Hematopoietic multipotent progenitor cell treated with erythropoietin and hydrocortisone succinate and interleukin-3 and kit ligand, for 6 days (in vitro differentiated cells): Measurements from ENCODE around the gene RIPOR3.
"Not testable (repeated sequence)": the region's sequence is repeated elsewhere in the genome, so short reads cannot be mapped to it uniquely, and the experiment has no call there.

Experiments
- DNase-seq: peaks from one replicate; pipeline ENCODE4 v3.0.0-alpha.2; 2015

RIPOR3 gene

GRCh38 chr20:50658804-50659380 is 32.5 kb downstream of the RIPOR3 start:
- DNase-seq = no peak

GRCh38 chr20:50655311-50655880 is 35.9 kb downstream of the RIPOR3 start:
- no peak for DNase-seq

GRCh38 chr20:50654904-50655303 is 36.4 kb downstream of the RIPOR3 start:
- DNase-seq = no peak

- DNase-seq = no peak
These were observed 38.5 kb downstream of the RIPOR3 start for GRCh38 chr20:50652702-50653294.

- DNase-seq = no peak
These were observed 39.7 kb downstream of the RIPOR3 start for GRCh38 chr20:50651676-50652075.

- no peak for DNase-seq
These were observed 41.8 kb downstream of the RIPOR3 start for GRCh38 chr20:50649590-50649989.

GRCh38 chr20:50648651-50649050 is 42.7 kb downstream of the RIPOR3 start:
- DNase-seq = no peak

GRCh38 chr20:50646483-50646996 is 44.8 kb downstream of the RIPOR3 start:
- DNase-seq = no peak

GRCh38 chr20:50645253-50646068 is 45.9 kb downstream of the RIPOR3 start:
- no peak for DNase-seq

- no peak for DNase-seq
These were observed 49.0 kb downstream of the RIPOR3 start for GRCh38 chr20:50642288-50642803.

GRCh38 chr20:50641625-50642287 is 49.6 kb downstream of the RIPOR3 start:
- DNase-seq = not testable (repeated sequence)

- DNase-seq = not testable (repeated sequence)
These were observed 51.2 kb downstream of the RIPOR3 start for GRCh38 chr20:50639971-50640711.

- DNase-seq = peak; percentile 38
These were observed 53.1 kb downstream of the RIPOR3 start for GRCh38 chr20:50638015-50638847.

GRCh38 chr20:50636601-50637540 is 54.5 kb downstream of the RIPOR3 start:
- DNase-seq = peak; percentile 56

- peak; percentile 90 for DNase-seq
These were observed 55.4 kb downstream of the RIPOR3 start for GRCh38 chr20:50635676-50636600.

GRCh38 chr20:50635014-50635557 is 56.3 kb downstream of the RIPOR3 start:
- DNase-seq = no peak

GRCh38 chr20:50634191-50634590 is 57.2 kb downstream of the RIPOR3 start:
- no peak for DNase-seq

GRCh38 chr20:50633361-50633760 is 58.0 kb downstream of the RIPOR3 start:
- DNase-seq = no peak
